Choroid plexus epithelial cell (primary cell): ENCODE results near the gene SATB1.

Experiments
- DNase-seq: peaks from one replicate; pipeline ENCODE4 v3.0.0-alpha.2; 2010; ENCODE audit warnings: low read depth
- H3K4me3 ChIP-seq: 2 replicates; pipeline ENCODE4 v1.5.1; 2011; ENCODE audit warnings: low read depth, mild to moderate bottlenecking, control low read depth, low read length, moderate library complexity
- CTCF ChIP-seq: conservative IDR thresholded peaks from 2 replicates; pipeline ENCODE4 v1.5.1; 2011; ENCODE audit warnings: low read depth, mild to moderate bottlenecking, control low read depth, inconsistent platforms, low read length, moderate library complexity

The SATB1 gene

GRCh38 chr3:18431266-18431665 lies 6.1 kb upstream of the SATB1 start:
- H3K4me3 ChIP-seq, result no peak overlapping the region
- TF ChIP-seq CTCF, result no peak
- DNase-seq, result no peak

GRCh38 chr3:18428991-18429745 lies 4.0 kb upstream of the SATB1 start:
- no peak overlapping the region for H3K4me3 ChIP-seq
- TF ChIP-seq CTCF, result no peak
- DNase-seq, result no peak

GRCh38 chr3:18428036-18428435 lies 2.9 kb upstream of the SATB1 start:
- no peak for TF ChIP-seq CTCF
- no peak overlapping the region for H3K4me3 ChIP-seq
- no peak for DNase-seq

GRCh38 chr3:18426597-18427193 lies 1.6 kb upstream of the SATB1 start:
- no peak for DNase-seq
- TF ChIP-seq CTCF, result no peak
- no peak overlapping the region for H3K4me3 ChIP-seq

- DNase-seq, result no peak
- TF ChIP-seq CTCF, result no peak
- H3K4me3 ChIP-seq, result peak overlapping the region; percentile 66
Observed at GRCh38 chr3:18425641-18426257, 610 bp upstream of the SATB1 start.

GRCh38 chr3:18424213-18424728 lies 868 bp downstream of the SATB1 start:
- no peak for TF ChIP-seq CTCF
- DNase-seq, result no peak
- peak overlapping the region; percentile 66 for H3K4me3 ChIP-seq
